SK-N-SH (cell line): Measurements from ENCODE around the gene ROPN1B. TPM values are rescaled to one million over a fixed set of nuclear protein-coding genes. Genes with fewer than 3 reads are reported as not detected.

Experiments
- CTCF ChIA-PET: fragments of 300-600, 350-600 bp; formaldehyde crosslinking; extraction: SDS; loops from one replicate; lab custom pipeline; 2021; lab: Yijun Ruan, JAX
- POLR2A ChIA-PET: fragments of 350-600 bp; sonication (Branson Sonifier 250); formaldehyde crosslinking; extraction: SDS; loops from one replicate; lab custom pipeline; 2020; ENCODE audit warnings: antibody characterized with exemption, inconsistent platforms; lab: Yijun Ruan, JAX
- DNase-seq: peaks from one replicate; pipeline ENCODE4 v3.0.0; 2012
- H2AFZ ChIP-seq: fragments of 200-600 bp; sonication (generic); 2 replicates; pipeline ENCODE4 v1.8.1; 2016; ENCODE audit warnings: antibody characterized with exemption, mild to moderate bottlenecking, low read depth
- H3F3A ChIP-seq: fragments of 200-600 bp; sonication (generic); replicated peaks from 2 replicates; pipeline ENCODE3; 2016; ENCODE audit warnings: antibody characterized with exemption, mild to moderate bottlenecking; ENCODE audit not compliant: insufficient read depth
- H3K27ac ChIP-seq, 2 experiments: fragments of 200-500 bp in 1 of 2; fragments of 200-600 bp in 1 of 2; sonication (Bioruptor generic) in 1 of 2; sonication (generic), shearing (Covaris generic) in 1 of 2; 2 replicates each; pipeline versions ENCODE4 v1.5.1 to v1.6.1; 2014 to 2016; ENCODE audit warnings: low read depth in 2 of 2, inconsistent platforms in 1 of 2, low read length in 1 of 2, mild to moderate bottlenecking in 1 of 2, mixed read lengths in 1 of 2
- H3K27me3 ChIP-seq: fragments of 200-600 bp; sonication (generic), shearing (Covaris generic); 2 replicates; pipeline ENCODE4 v1.6.1; 2016; ENCODE audit warnings: mixed run types; ENCODE audit not compliant: insufficient read depth
- H3K36me3 ChIP-seq, 2 experiments: fragments of 200-500 bp in 1 of 2; fragments of 200-600 bp in 1 of 2; sonication (Bioruptor generic) in 1 of 2; sonication (generic) in 1 of 2; replicated peaks in 1 of 2; 2 replicates each; pipeline versions ENCODE3 to v1.5.1; 2014 to 2016; ENCODE audit warnings: low read length in 1 of 2, mild to moderate bottlenecking in 1 of 2; ENCODE audit not compliant: insufficient read depth in 2 of 2, control insufficient read depth in 1 of 2
- H3K4me1 ChIP-seq, 2 experiments: fragments of 200-500 bp in 1 of 2; fragments of 200-600 bp in 1 of 2; sonication (Bioruptor generic) in 1 of 2; sonication (generic), shearing (Covaris generic) in 1 of 2; 2 replicates each; pipeline versions ENCODE4 v1.5.1 to v1.6.1; 2014 to 2016; ENCODE audit warnings: low read depth in 1 of 2, low read length in 1 of 2, mixed run types in 1 of 2; ENCODE audit not compliant: insufficient read depth in 2 of 2, control insufficient read depth in 1 of 2
- H3K4me2 ChIP-seq: fragments of 200-600 bp; sonication (generic), shearing (Covaris generic); 2 replicates; pipeline ENCODE4 v1.6.1; 2017; ENCODE audit warnings: mixed run types
- H3K4me3 ChIP-seq, 2 experiments: fragments of 200-500 bp in 1 of 2; fragments of 200-600 bp in 1 of 2; sonication (Bioruptor generic) in 1 of 2; sonication (generic), shearing (Covaris generic) in 1 of 2; 2 replicates each; pipeline versions ENCODE4 v1.5.1 to v1.8.1; 2014 to 2016; ENCODE audit warnings: low read depth in 2 of 2, inconsistent platforms in 1 of 2, low read length in 1 of 2, mild to moderate bottlenecking in 1 of 2, mixed read lengths in 1 of 2, moderate library complexity in 1 of 2
- H3K79me2 ChIP-seq: fragments of 200-600 bp; sonication (generic); 2 replicates; pipeline ENCODE4 v1.8.1; 2017; ENCODE audit warnings: mild to moderate bottlenecking; ENCODE audit not compliant: insufficient read depth
- H3K9ac ChIP-seq: fragments of 200-600 bp; sonication (generic); 2 replicates; pipeline ENCODE4 v1.6.1; 2017; ENCODE audit warnings: mixed run types
- H3K9me2 ChIP-seq: fragments of 200-600 bp; sonication (generic); 2 replicates; pipeline ENCODE4 v1.6.1; 2017; ENCODE audit warnings: mixed run types
- H3K9me3 ChIP-seq: fragments of 200-600 bp; sonication (generic); 2 replicates; pipeline ENCODE4 v1.6.1; 2017; ENCODE audit warnings: mixed run types, mild to moderate bottlenecking, moderate library complexity
- H4K20me1 ChIP-seq: fragments of 200-600 bp; sonication (generic); 2 replicates; pipeline ENCODE4 v1.6.1; 2017; ENCODE audit warnings: mild to moderate bottlenecking, mixed run types; ENCODE audit not compliant: insufficient read depth
- ELF1 ChIP-seq: IDR thresholded peaks from 2 replicates; pipeline ENCODE4 v1.4.0; 2012
- EZH2phosphoT487 ChIP-seq: fragments of 200-600 bp; sonication (generic); IDR thresholded peaks from 2 replicates; pipeline ENCODE4 v1.6.1; 2017; ENCODE audit warnings: low read depth, mixed run types, mild to moderate bottlenecking, antibody characterized with exemption, moderate library complexity, borderline replicate concordance
- GATA2 ChIP-seq: sonication (generic); formaldehyde crosslinking; IDR thresholded peaks from 2 replicates; pipeline ENCODE4 v1.5.0; 2020; ENCODE audit warnings: mild to moderate bottlenecking, missing genetic modification reagents
- NFIC ChIP-seq: IDR thresholded peaks from 2 replicates; pipeline ENCODE4 v1.4.0; 2012; ENCODE audit warnings: borderline replicate concordance
- NRF1 ChIP-seq: IDR thresholded peaks from 2 replicates; pipeline ENCODE4 v1.6.1; 2012; ENCODE audit warnings: low read depth, mild to moderate bottlenecking, low read length
- POLR2AphosphoS5 ChIP-seq: IDR thresholded peaks from 2 replicates; pipeline ENCODE4 v1.6.1; 2012; ENCODE audit warnings: low read depth, low read length
- RFX5 ChIP-seq: IDR thresholded peaks from 2 replicates; pipeline ENCODE4 v1.6.1; 2012; ENCODE audit warnings: mild to moderate bottlenecking, improper control_type of control experiment, low read length
- RXRA ChIP-seq: IDR thresholded peaks from 2 replicates; pipeline ENCODE4 v1.4.0; 2012; ENCODE audit warnings: low read depth, mild to moderate bottlenecking, borderline replicate concordance
- SIN3A ChIP-seq: IDR thresholded peaks from 2 replicates; pipeline ENCODE4 v1.6.1; 2012; ENCODE audit warnings: low read depth, mild to moderate bottlenecking, low read length, moderate library complexity, borderline replicate concordance
- SMC3 ChIP-seq: IDR thresholded peaks from 2 replicates; pipeline ENCODE4 v1.6.1; 2012; ENCODE audit warnings: low read depth, low read length, improper control_type of control experiment
- TAF1 ChIP-seq: IDR thresholded peaks from 2 replicates; pipeline ENCODE4 v1.6.1; 2012; ENCODE audit warnings: low read depth, mild to moderate bottlenecking, low read length, moderate library complexity, borderline replicate concordance
- TCF12 ChIP-seq: IDR thresholded peaks from 2 replicates; pipeline ENCODE4 v1.4.0; 2012
- TEAD4 ChIP-seq: IDR thresholded peaks from 2 replicates; pipeline ENCODE4 v1.4.0; 2012; ENCODE audit warnings: mild to moderate bottlenecking, borderline replicate concordance; ENCODE audit not compliant: insufficient read depth
- WGBS: methylation state at CpG from one replicate; pipeline ENCODE4 v1.1.6; 2017; ENCODE audit warnings: low lambda C conversion rate; 5-methylcytosine and 5-hydroxymethylcytosine counted together
- polyA plus RNA-seq, 3 experiments: library from polyadenylated mRNA; depleted of rRNA; stranded (reverse); fragments of >200 nt; gene quantifications; 2 replicates each; pipeline ENCODE4 v1.2.3, GENCODE V29; 2012
- TF ChIP-seq, protein P1 (sequence below): IDR thresholded peaks from 2 replicates; pipeline ENCODE4 v1.6.1; 2012; ENCODE audit warnings: mild to moderate bottlenecking, low read depth, low read length, moderate library complexity
- TF ChIP-seq, protein P2 (sequence below): fragments of 150-350 bp; IDR thresholded peaks from 2 replicates; pipeline ENCODE4 v1.6.1; 2016; ENCODE audit warnings: mild to moderate bottlenecking, low read depth, low read length
- TF ChIP-seq, protein P3 (sequence below): fragments of 150-350 bp; IDR thresholded peaks from 2 replicates; pipeline ENCODE4 v1.6.1; 2017; ENCODE audit warnings: antibody characterized with exemption, low read length, low read depth, borderline replicate concordance
- TF ChIP-seq, protein P4 (sequence below): IDR thresholded peaks from 2 replicates; pipeline ENCODE4 v1.4.0; 2012; ENCODE audit warnings: low read depth, borderline replicate concordance

Gene ROPN1B
- polyA plus RNA-seq, 1 of the 3 experiments (the other 2 are of a cell fraction), result not detected

DNA sequence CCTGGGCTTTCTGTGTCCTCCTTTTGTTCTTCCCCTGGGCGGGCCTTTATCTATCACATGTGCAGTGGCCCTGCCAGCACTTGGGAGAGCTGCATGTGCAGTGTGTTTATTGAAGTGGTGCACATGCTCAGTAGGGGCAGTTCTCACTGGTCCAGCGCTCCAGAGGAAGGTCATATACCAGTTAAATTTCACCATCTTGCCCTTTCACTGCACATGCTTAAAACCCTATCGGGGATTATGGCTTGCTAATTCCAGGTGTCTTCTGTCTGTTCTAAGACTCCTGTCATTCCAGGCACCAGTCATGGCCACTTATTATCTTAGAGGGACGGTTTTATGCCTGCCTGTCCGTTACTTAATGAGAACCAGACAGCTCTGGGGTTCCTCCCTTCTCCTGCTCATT lies 52.2 kb downstream of the ROPN1B start:
- no peaks in the 10 kb centered on the region for H3K9me3 ChIP-seq
- no peak overlapping the region for H3K4me3 ChIP-seq
- peaks cover 3% of the 10 kb centered on the region in 2 experiments for H3K36me3 ChIP-seq
- peaks cover 0 to 5% of the 10 kb centered on the region in 2 experiments; a peak in 1 of 4 replicates for H3K4me1 ChIP-seq
- no peaks in the 10 kb centered on the region for H3K27me3 ChIP-seq
- no peaks in the 10 kb centered on the region for H4K20me1 ChIP-seq
- no peak overlapping the region for H3K4me2 ChIP-seq
- H3K79me2 ChIP-seq, result no peaks in the 10 kb centered on the region
- no peak for DNase-seq
- ChIA-PET CTCF (no interaction called here), POLR2A (no interaction called here)
- no peak overlapping the region for H3K27ac ChIP-seq
- H3K9me2 ChIP-seq, result no peaks in the 10 kb centered on the region
- 90% methylated on average over 5 of the region's 5 CpGs for WGBS
- no peak overlapping the region for H2AFZ ChIP-seq
- TF ChIP-seq EZH2phosphoT487 (no peak), ELF1 (no peak), TAF1 (no peak), RXRA (no peak), SMC3 (no peak), SIN3A (no peak), NRF1 (no peak), TCF12 (no peak), GATA2 (no peak), POLR2AphosphoS5 (no peak), TEAD4 (no peak), NFIC (no peak), RFX5 (no peak)
- TF ChIP-seq, protein P1, sequence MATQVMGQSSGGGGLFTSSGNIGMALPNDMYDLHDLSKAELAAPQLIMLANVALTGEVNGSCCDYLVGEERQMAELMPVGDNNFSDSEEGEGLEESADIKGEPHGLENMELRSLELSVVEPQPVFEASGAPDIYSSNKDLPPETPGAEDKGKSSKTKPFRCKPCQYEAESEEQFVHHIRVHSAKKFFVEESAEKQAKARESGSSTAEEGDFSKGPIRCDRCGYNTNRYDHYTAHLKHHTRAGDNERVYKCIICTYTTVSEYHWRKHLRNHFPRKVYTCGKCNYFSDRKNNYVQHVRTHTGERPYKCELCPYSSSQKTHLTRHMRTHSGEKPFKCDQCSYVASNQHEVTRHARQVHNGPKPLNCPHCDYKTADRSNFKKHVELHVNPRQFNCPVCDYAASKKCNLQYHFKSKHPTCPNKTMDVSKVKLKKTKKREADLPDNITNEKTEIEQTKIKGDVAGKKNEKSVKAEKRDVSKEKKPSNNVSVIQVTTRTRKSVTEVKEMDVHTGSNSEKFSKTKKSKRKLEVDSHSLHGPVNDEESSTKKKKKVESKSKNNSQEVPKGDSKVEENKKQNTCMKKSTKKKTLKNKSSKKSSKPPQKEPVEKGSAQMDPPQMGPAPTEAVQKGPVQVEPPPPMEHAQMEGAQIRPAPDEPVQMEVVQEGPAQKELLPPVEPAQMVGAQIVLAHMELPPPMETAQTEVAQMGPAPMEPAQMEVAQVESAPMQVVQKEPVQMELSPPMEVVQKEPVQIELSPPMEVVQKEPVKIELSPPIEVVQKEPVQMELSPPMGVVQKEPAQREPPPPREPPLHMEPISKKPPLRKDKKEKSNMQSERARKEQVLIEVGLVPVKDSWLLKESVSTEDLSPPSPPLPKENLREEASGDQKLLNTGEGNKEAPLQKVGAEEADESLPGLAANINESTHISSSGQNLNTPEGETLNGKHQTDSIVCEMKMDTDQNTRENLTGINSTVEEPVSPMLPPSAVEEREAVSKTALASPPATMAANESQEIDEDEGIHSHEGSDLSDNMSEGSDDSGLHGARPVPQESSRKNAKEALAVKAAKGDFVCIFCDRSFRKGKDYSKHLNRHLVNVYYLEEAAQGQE, result no peak
- TF ChIP-seq, protein P2, sequence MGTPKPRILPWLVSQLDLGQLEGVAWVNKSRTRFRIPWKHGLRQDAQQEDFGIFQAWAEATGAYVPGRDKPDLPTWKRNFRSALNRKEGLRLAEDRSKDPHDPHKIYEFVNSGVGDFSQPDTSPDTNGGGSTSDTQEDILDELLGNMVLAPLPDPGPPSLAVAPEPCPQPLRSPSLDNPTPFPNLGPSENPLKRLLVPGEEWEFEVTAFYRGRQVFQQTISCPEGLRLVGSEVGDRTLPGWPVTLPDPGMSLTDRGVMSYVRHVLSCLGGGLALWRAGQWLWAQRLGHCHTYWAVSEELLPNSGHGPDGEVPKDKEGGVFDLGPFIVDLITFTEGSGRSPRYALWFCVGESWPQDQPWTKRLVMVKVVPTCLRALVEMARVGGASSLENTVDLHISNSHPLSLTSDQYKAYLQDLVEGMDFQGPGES, result no peak
- TF ChIP-seq, protein P3, sequence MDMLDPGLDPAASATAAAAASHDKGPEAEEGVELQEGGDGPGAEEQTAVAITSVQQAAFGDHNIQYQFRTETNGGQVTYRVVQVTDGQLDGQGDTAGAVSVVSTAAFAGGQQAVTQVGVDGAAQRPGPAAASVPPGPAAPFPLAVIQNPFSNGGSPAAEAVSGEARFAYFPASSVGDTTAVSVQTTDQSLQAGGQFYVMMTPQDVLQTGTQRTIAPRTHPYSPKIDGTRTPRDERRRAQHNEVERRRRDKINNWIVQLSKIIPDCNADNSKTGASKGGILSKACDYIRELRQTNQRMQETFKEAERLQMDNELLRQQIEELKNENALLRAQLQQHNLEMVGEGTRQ, result no peak
- TF ChIP-seq, protein P4, sequence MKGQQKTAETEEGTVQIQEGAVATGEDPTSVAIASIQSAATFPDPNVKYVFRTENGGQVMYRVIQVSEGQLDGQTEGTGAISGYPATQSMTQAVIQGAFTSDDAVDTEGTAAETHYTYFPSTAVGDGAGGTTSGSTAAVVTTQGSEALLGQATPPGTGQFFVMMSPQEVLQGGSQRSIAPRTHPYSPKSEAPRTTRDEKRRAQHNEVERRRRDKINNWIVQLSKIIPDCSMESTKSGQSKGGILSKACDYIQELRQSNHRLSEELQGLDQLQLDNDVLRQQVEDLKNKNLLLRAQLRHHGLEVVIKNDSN, result no peak
- H3F3A ChIP-seq, result no peaks in the 10 kb centered on the region
- no peak overlapping the region for H3K9ac ChIP-seq
